Suppressor macrophage (primary cell): ENCODE data around the gene DMRTC2.
A peak's percentile ranks its signal among the peaks of the same experiment; 100 is the strongest.

Experiments used
- DNase-seq, 4 experiments: peaks; one replicate each; pipeline ENCODE4 v3.0.0-alpha.2; 2020 to 2022
- total RNA-seq, 17 experiments: gene quantifications; one replicate each; lab custom pipeline; 2026; ENCODE audit warnings: mixed read lengths in 6 of 17, inconsistent platforms in 3 of 17; lab: John Stamatoyannopoulos, UW

The DMRTC2 gene
- total RNA-seq, result 0 to 0.88 (median 0) reads per million in 17 experiments

- DNase-seq, result no peak
These were observed at the start of gene DMRTC2 for GRCh38 chr19:41845001-41845050. Gene DMRTC2, plus strand, starts transcription at chr19:41845042. Its CDS starts 2,387 bp downstream, at chr19:41847429.

DNA sequence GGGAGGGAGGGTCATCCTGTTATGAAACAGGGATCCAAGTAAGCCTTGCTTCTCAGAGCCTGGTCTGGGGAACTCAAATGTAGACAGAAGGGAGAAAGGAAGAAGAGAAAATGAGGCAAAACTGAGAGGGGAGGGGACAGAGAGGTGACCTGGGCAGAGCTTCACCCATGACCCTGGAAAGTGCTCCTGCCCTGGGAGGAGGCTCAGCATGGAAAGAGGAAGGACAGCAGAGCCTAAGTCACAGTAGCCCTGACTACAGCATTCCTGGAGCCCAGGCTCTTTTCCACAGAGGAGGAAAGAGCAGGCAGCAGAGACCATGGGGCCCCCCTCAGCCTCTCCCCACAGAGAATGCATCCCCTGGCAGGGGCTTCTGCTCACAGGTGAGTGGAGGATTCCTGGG, 48.5 kb upstream of the DMRTC2 start, which contains the start of gene CEACAM3:
Gene CEACAM3, plus strand, starts transcription at position 226 of the 400 bp plus-strand sequence. Its CDS starts 91 bp downstream, at position 317.
- peak; percentile 59 to 71 (median 66) for DNase-seq

GRCh38 chr19:41796901-41797300, 47.9 kb upstream of the DMRTC2 start:
- no peak for DNase-seq

DNA sequence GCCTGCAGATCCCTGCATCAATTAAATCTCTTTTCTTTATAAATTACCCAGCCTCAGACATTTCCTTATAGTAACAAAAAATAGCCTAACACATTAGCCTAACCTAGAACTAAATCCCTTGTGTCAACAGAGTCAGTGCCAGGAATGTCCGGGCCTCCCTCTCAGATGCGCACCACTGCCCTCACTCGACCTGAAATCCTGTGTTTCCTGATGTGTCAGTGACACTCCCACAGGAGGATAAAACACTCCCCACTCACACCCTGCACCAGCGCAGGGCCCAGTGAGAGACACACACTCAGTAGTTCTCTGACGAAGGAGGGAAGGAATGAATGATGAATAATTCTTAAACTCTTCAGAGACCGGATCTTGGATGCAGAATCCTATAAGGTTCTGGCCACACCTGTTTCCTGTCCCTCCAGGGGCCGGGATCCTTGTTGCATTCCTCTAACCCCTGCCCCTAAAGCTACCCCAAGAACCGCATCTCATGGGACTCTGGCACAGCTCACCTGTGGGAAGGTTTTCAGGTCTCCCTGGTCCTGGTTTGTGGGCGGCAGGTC, 45.3 kb upstream of the DMRTC2 start:
- no peak for DNase-seq

DNA sequence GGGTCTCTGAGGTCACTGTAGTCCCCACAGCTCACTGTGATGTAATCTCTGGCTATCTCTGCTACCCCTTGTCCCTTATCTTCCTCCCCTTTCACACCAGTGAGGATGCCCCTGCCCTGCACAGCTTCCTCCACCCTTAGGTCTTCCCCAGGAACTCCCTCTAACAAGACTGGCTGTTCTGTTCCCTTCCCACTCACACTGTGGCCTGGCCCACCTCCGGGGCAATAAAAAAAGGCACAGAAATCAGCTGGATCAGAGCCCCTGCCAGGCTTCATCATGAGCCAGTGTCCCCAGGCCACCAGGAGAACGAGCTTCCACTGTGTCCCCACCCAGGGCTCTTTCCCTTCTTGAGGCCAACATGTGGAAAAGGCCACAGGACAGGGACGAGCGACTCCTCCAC, 43.8 kb upstream of the DMRTC2 start:
- DNase-seq, result no peak

- peak; percentile 74 to 94 (median 84) for DNase-seq
These were observed 43.0 kb upstream of the DMRTC2 start for GRCh38 chr19:41801792-41802211.

GRCh38 chr19:41802770-41803169, 42.1 kb upstream of the DMRTC2 start:
- DNase-seq, result no peak

DNA sequence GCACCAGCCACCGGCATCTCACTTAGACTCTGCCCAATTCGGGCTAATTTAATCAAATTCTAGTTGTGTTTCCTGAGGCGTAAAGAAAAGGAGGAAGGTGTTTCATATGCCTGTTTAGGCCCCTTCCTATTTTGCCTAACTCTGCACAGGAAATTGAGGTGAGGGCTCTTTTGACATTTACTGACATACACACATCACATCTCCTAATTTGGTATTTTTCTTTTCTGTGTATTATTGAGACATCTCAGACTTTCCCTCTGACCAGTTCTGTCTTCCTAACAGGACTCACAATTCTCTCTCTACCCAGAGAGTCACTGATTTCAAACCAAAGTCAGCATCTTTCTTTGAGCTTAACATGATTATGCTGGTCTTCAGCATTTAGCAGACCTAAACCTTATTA, 40.5 kb upstream of the DMRTC2 start:
- no peak for DNase-seq

DNA sequence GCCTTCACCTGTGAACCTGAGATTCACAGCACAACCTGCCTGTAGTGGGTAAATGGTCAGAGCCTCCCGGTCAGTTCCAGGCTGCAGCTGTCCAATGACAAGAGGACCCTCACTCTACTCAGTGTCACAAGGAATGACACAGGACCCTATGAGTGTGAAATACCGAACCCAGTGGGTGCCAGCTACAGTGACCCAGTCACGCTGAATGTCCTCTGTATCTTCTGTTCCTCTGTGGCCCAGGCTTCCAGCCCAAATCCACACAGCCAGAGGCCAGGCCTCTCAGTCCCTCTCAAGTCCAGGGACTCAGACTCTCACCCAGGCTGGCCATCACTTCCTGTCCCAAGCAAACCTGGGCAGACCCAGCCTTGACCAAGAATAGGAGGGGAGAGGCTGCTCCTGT, 37.7 kb upstream of the DMRTC2 start:
- DNase-seq, result no peak

- peak; percentile 72 to 87 (median 81) for DNase-seq
These were observed 35.9 kb upstream of the DMRTC2 start for GRCh38 chr19:41808663-41809566.

DNA sequence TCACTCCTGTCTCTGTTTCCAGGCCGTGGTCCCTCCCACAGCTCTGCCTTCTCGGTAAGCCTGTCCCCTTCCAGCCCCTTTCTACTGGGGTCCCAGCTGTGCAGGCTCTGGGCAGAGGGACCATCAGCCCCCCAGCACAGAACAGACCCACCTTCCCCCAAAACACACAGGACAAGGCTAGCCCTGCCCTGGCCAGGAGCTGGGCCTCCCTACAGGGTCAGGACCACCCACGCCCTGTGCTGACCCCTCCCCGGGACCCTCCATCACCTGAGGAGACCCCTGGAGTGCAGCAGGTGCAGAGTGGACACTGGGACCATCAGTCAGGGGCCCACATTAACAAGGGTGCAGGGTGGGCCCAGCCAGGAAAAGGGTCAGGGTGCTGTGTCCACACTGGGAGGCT, 34.5 kb upstream of the DMRTC2 start:
- no peak for DNase-seq

DNA sequence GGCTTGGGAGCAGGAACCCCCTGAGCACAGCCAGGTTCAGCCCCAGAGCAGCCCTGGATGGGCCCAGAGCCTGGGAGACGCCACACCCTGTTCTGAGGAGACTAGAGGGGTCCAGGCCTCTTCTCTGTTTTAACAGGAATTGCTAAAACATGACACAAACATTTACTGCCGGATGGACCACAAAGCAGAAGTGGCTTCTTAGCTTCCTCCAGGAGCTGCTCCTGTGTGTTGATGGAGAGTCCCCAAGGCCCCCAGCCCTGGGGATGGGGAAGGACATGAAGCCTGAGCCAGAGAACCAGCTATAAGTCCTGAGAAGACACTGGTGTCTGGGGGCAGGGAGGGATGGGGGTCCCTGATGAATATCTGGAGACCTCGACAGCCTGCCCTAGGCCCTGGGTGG, 33.8 kb upstream of the DMRTC2 start:
- DNase-seq, result peak; percentile 82 to 92 (median 86)

DNA sequence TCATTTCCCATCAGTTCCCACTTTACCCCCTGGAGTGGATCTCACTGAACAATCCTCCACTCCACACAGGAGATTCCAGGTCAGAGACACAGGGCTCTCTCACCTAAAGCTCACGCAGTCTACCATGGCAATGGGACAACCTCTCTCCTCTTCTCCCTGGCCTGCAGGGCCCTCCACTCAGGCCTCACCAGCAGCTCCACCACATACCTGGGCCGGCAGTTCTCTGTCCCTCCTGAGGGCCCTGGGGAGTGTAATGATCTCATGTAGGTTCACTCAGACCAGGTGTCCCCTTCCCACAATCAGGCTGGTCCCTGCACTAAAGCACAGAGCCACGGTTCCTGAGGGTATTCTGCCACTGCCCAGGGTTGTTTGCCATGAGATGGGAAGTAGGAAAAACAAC, 32.9 kb upstream of the DMRTC2 start:
- no peak for DNase-seq

- no peak for DNase-seq
These were observed 30.9 kb upstream of the DMRTC2 start for GRCh38 chr19:41813911-41814310.

GRCh38 chr19:41815301-41815700, 29.5 kb upstream of the DMRTC2 start:
- no peak for DNase-seq

- DNase-seq, result no peak
These were observed 28.1 kb upstream of the DMRTC2 start for GRCh38 chr19:41816761-41817160.

DNA sequence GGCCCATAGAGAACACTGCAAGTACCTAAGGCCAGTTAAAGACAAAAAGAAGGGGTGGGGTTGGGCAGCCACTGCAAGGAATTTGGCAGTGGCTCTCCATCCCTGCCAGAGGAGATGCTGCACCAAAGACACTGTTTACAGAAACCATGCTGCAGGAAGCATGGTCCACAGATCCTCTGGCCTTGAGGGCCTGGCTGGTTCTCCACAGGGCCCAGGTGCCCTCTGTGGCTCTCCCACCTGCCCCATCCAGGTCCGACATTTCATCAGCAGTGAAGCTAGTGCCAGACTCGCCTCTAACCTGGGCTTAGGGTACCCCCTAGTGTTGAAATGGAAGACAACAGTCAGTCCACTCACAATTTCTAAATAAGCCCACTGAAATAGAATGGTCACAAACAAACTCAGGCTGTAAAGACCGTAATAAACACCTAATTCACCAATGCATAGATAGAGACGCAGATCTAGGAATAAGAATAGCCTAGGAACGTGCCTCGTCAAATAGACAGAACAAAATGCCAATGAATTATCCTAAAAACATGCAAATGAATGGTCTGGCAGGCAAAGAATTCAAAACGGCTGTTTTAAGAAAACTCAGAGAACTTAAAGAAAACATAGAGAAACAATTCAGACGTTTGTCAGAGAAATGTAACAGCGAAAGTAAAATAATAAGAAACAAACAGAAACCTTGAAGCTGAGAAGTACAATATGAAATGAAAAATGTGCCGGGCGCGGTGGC, 23.7 kb upstream of the DMRTC2 start:
- DNase-seq, result peak; percentile 72 to 86 (median 77)

DNA sequence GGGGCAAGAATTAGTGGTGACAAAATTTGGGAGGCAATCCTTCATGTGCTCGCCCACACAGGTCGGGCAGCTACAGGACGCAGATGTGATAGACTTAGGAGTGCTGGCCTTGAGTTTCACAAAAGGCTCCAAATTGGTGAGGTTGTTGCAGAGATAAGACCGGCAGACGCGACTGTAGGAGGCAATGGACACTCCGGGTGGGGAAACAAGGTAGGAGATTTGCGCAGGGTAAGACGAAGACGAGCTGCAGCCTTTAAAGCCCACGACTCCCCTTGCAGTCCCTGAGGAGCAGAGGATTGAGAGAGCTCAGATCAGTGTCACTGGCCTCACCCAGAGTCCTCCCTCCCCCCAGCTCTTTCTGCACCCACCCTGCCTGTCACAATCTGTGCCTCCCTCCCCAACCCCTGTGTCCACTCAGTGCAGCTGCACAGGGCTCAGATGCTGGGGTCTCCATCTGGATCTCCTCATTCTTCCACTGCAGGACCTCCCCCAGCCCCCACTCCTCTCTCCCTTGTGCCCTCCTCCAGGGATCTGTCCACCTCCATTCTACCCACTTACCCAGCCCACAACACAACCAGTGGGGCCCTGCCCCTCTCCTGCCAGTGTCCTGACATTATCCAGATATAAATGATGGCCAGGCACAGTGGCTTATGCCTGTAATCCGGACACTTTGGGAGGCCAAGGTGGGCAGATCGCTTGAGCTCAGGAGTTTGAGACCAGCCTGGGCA, 6.7 kb upstream of the DMRTC2 start:
- DNase-seq, result no peak

DNA sequence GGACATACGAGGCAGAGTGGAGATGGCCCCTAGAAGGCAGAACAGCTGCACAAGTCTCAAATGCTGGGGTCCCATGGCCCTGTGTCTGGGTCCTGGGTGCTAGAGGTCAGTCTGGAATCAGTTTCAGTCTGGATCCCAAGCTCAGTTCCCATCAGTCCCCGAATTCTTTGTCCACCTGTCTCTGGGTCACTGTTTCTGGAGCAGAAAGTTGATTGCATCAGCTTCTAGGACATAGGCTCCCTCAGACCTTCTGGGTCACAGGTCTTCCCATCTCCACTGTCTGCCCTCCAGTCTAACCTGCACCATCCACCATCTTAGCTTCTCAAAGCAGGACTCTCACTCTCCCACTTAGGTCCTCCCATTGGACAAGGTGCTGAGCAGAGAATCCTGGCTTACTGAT, 5.6 kb upstream of the DMRTC2 start:
- DNase-seq, result no peak

GRCh38 chr19:41843371-41843770, 1.5 kb upstream of the DMRTC2 start:
- DNase-seq, result no peak

DNA sequence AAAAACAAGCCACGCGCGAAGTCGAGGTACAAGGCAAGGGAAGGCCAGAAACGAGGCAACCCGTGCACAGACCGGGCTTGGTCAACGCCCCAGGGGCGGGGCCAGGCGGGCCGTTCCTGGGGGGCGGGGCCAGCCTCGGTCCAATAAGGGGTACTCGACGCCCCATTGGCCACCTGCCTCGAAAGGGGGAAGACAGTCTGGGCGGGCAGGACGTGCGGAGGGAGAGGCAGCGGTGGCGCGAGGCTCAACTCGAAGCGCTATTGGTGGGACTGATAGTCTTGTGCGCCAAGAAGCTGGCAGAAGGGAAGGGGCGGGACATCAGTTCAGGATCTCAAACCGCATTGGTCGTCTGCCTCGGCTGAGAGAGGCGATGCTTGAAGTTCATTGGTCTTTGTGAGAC, 241 bp upstream of the DMRTC2 start, which contains the start of gene LYPD4:
Gene LYPD4, minus strand, starts transcription at position 83 of the 400 bp plus-strand sequence. CDS start 5,398 bp downstream, outside the sequence.
- no peak for DNase-seq

DNA sequence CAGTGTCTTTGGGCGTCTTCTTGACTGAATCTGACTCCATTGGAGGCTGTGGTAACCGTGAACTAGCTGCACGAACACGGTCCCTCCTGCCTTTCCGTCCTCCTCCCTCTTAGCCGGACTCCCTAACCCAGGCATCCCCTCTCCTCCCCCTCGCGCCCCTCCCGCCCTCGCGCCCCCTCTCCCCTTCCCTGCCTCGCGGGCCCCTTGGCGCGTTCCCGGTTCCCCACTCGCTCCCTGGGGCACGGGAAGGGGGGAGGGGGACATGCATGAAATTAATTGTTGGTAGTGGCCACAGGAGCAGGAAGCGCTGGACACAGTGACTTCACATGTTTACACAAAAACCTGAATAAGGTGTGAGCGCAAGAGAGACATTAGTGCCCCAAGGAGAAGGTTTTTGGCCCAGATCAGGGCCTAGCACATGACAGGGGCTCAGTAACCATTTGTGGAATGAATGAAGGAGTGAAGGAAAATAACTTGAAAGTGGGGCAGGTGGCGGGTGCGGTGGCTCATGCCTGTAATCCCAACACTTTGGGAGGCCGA, 279 bp downstream of the DMRTC2 start:
- no peak for DNase-seq
